SK-N-MC (cell line): Measurements from ENCODE around the gene FNDC10.

ENCODE experiments used
- DNase-seq: peaks from one replicate; pipeline ENCODE4 v3.0.0-alpha.2; 2011; ENCODE audit warnings: low read depth, low spot score
- H3K27ac ChIP-seq: fragments of 200-600 bp; sonication (generic); 2 replicates; pipeline ENCODE4 v1.5.1; 2016; ENCODE audit warnings: mixed run types
- H3K36me3 ChIP-seq: fragments of 200-600 bp; sonication (generic); 2 replicates; pipeline ENCODE4 v1.6.1; 2017; ENCODE audit warnings: antibody characterized with exemption, low read length, mixed read lengths; ENCODE audit not compliant: insufficient read depth
- H3K4me3 ChIP-seq: fragments of 200-600 bp; sonication (generic); 2 replicates; pipeline ENCODE4 v1.5.1; 2016
- H3K9ac ChIP-seq: fragments of 200-600 bp; sonication (generic); 2 replicates; pipeline ENCODE4 v1.8.0; 2017; ENCODE audit warnings: mixed run types, mixed read lengths; ENCODE audit not compliant: insufficient read length
- H3K9me3 ChIP-seq: fragments of 200-600 bp; sonication (generic); 2 replicates; pipeline ENCODE4 v1.6.1; 2017; ENCODE audit warnings: low read depth, mild to moderate bottlenecking, antibody characterized with exemption, low read length, moderate library complexity, mixed read lengths
- EZH2 ChIP-seq: fragments of 200-600 bp; sonication (generic); IDR thresholded peaks from one replicate; pipeline ENCODE4 v1.6.1; 2017; ENCODE audit warnings: antibody characterized with exemption
- FOXP2 ChIP-seq: optimal IDR thresholded peaks from 2 replicates; pipeline ENCODE3; 2011; ENCODE audit warnings: mild to moderate bottlenecking, moderate library complexity; ENCODE audit not compliant: insufficient read depth; ENCODE audit errors: extremely low read length, control extremely low read depth
- POLR2AphosphoS5 ChIP-seq: IDR thresholded peaks from 2 replicates; pipeline ENCODE4 v1.6.1; 2012; ENCODE audit warnings: mild to moderate bottlenecking, low read depth, low read length, borderline replicate concordance

The FNDC10 gene

DNA sequence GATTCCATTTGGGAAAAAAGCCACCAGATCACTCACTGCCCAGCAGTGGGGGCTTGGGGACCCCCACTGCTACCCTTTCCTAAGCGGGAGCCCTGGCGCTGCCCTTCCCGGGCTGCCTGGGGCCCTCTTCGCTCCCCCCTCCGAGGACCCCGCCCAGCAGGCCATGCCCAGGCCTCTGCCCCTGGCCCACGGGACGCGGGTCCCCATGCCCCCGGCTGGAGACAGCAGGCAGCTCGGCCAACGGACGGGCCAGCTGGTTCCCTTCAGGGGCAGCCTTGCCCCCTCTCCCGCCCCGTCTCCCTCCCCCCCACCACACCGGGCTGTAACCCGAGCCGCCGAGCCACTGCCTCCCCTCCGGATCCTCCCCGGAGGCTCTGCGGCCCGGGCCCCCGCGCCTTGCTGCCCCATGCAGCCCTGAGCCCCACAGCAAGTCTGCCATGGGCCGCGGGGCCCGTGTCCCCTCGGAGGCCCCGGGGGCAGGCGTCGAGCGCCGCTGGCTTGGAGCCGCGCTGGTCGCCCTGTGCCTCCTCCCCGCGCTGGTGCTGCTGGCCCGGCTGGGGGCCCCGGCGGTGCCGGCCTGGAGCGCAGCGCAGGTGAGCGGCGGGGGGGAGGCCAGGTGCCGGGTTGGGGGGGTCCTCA is 32.0 kb upstream of the FNDC10 start, which contains the start of gene MMP23B:
TSS of gene MMP23B (plus strand) at position 392 of the 639 bp plus-strand sequence. CDS start at position 438, 46 bp downstream.
- no peak within 1 kb of the TSS for H3K9ac ChIP-seq
- no peak within 1 kb of the TSS for H3K27ac ChIP-seq
- TF ChIP-seq FOXP2 (no peak), EZH2 (no peak), POLR2AphosphoS5 (no peak)
- H3K9me3 ChIP-seq: no peaks in the 10 kb centered on the region
- H3K36me3 ChIP-seq: peaks cover 4% of the 10 kb centered on the region; the same call in 1 of the 2 replicates
- no peak within 1 kb of the TSS for H3K4me3 ChIP-seq
- no peak for DNase-seq

DNA sequence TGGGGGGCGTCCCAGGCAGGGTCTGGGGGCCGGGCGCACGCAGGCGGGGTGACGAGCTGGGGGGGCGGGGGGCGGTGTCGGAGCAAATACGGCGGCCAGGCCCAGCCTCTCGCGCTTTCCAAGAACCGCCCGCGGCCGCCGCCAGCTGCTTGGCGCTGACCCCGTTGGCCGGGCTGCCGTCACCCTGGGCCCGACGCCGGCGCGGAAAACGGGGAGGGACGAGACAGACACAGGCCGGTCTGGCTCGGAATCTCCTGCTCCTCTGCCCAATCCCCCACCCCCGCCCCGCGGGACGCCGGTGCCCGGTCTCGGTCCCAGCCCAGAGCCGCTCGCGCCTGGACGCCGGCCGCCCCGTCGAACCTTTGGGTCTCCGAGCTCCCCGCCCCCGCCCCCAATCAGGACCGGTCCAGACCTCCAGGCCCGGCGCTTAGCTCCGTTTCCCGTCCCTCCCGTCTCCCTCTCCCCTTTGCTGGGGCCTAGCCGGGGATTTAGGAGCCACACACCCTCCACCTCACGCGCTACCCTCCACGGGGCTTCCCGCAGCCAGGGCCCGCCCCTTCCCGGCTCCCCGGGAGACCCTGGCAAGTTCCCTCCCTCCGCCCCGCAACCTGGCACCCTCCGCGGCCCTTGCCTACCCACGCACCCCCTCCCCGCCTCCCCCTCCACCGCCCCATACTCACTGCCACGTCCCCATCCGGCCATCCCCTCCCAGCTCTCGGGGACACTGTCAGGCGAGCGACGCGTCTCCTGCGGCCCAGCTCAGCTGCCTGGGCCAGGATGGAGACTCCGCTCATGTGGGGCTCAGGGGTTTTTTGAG is 31.2 kb upstream of the FNDC10 start:
- Histone ChIP-seq H3K36me3 (no peaks in the 10 kb centered on the region), H3K9ac (no peak overlapping the region), H3K9me3 (no peaks in the 10 kb centered on the region), H3K4me3 (no peak overlapping the region), H3K27ac (no peak overlapping the region)
- no peak for DNase-seq
- no peak for TF ChIP-seq FOXP2
- TF ChIP-seq POLR2AphosphoS5: no peak
- TF ChIP-seq EZH2: no peak

DNA sequence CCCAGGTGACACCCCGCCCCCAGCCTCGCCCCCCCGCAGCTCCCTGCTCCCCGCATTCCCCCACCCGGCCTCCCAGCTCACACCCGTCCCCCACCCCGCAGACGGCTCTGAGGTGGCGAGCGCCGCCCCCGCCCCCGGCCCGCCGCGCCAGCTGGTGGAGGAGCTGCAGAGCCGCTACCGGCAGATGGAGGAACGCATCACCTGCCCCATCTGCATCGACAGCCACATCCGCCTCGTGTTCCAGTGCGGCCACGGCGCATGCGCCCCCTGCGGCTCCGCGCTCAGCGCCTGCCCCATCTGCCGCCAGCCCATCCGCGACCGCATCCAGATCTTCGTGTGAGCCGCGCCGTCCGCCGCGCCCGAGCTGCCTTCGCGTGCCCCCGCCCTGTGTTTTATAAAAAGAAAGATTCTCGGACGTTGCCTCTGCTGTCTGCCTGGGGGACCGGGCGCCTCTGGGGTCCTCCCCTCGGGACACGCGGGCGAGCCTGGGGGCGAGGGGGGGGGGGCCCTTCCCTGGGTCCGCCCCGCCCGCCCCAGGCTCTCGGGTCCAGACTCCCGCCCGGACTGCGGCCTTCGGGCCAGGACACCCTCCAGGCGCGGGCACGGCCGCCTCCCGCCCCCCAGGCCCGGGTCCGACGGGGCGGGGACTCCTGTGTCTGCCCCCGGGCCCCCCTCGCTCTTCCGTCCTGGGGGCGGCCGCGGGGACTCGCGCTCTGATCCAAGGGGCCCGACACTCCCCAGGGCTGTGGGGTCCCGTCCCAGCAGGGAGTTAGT is 30.4 kb upstream of the FNDC10 start:
- Histone ChIP-seq H3K9me3 (no peaks in the 10 kb centered on the region), H3K27ac (no peak overlapping the region), H3K36me3 (no peaks in the 10 kb centered on the region), H3K9ac (no peak overlapping the region), H3K4me3 (no peak overlapping the region)
- no peak for DNase-seq
- no peak for TF ChIP-seq FOXP2
- no peak for TF ChIP-seq EZH2

DNA sequence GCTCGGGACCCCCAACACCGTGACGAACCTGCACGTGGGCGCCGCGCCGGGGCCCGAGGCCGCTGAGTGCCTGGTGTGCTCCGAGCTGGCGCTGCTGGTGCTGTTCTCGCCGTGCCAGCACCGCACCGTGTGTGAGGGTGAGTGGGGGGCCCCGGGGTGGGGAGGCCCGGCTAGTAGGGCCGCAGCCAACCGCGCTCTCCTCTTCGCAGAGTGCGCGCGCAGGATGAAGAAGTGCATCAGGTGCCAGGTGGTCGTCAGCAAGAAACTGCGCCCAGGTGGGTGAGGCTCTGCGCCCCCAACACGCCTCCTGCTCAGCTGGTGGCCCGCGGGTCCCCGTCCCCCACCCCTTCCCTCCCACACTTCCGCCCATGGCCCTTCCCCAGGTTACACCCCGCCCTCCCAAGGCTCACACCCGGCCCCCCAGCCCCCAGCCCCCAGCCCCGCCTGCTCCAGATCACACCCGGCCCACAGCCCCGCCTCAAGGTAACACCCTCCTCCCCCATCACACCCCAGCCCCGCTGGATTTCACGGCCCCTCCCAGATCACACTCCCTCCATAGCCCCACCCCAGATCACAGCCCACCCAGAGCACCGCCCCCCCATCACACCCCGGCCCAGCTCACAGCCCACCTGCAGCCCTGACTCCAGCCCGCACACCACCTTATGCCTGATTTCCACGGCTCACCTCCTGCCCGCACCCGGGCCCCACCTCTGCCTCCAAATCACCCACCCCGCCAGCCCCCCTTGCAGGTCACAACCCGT is 29.7 kb upstream of the FNDC10 start:
- TF ChIP-seq POLR2AphosphoS5 (no peak), FOXP2 (no peak), EZH2 (no peak)

DNA sequence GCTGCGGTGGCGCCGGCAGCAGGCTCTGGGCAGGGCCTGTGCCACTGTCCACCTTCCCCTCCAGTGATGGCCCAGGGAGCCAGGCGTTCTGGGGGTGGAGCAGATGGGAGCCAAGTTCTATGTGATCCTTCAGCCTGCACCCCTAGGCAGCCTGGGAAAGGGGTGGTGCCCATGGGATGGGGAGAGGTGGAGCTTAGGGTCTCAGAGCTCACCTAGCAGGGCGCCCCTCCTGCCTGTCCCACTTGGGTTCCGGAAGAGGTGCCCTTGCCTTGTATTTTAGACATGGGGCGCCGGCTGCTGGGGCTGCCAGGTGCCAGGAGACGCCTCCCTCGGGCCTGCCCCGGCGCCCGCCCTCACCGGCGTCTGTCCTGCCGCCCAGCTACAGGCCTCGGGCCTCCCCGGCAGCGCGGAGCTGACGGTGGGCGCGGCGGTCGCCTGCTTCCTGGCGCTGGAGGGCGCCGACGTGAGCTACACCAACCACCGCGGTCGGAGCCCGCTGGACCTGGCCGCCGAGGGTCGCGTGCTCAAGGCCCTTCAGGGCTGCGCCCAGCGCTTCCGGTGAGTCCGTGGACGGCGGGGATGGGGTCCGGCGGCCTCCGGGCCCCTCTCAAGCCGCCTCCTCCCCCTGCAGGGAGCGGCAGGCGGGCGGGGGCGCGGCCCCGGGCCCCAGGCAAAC is 29.0 kb upstream of the FNDC10 start:
- H3K4me3 ChIP-seq: no peak overlapping the region
- H3K9me3 ChIP-seq: no peaks in the 10 kb centered on the region
- H3K36me3 ChIP-seq: no peaks in the 10 kb centered on the region
- H3K9ac ChIP-seq: no peak overlapping the region
- no peak overlapping the region for H3K27ac ChIP-seq
- TF ChIP-seq FOXP2: no peak
- TF ChIP-seq POLR2AphosphoS5: no peak
- no peak for TF ChIP-seq EZH2
- no peak for DNase-seq

More for the DNA sequence above, 29.7 kb upstream of the FNDC10 start:
- no peak overlapping the region for H3K4me3 ChIP-seq
- no peaks in the 10 kb centered on the region for H3K36me3 ChIP-seq
- no peak overlapping the region for H3K27ac ChIP-seq
- no peaks in the 10 kb centered on the region for H3K9me3 ChIP-seq
- no peak for DNase-seq
- no peak overlapping the region for H3K9ac ChIP-seq

DNA sequence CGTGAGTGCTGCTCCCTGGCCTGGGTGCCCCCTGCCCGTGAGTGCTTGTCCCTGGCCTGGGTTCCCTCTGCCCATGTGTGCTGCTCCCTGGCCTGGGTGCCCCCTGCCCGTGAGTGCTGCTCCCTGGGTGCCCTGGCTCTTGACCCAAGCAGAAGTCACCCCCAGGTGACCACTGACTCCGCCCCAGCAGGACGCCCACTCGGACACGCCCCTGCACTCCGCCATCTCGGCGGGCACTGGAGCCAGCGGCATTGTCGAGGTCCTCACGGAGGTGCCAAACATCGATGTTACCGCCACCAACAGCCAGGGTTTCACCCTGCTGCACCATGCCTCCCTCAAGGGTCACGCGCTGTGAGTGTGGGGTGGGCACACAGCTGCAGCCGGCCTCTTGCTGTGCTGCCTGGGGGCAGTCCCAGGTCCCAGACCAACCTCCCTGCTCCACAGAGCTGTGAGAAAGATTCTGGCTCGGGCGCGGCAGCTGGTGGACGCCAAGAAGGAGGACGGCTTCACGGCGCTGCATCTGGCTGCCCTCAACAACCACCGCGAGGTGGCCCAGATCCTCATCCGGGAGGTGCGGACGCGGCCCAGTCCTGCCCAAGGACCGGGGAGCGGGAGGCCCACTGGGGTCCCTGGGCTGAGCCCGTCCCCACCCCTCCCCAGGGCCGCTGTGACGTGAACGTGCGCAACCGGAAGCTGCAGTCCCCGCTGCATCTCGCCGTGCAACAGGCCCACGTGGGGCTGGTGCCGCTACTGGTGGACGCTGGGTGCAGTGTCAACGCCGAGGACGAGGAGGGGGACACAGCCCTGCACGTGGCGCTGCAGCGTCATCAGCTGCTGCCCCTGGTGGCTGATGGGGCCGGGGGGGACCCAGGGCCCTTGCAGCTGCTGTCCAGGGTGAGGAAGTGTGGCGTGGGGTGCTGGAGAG is 28.2 kb upstream of the FNDC10 start:
- no peak for DNase-seq
- H3K4me3 ChIP-seq: no peak overlapping the region
- H3K9me3 ChIP-seq: no peaks in the 10 kb centered on the region
- TF ChIP-seq EZH2: no peak
- no peak for TF ChIP-seq FOXP2
- no peak for TF ChIP-seq POLR2AphosphoS5
- no peak overlapping the region for H3K27ac ChIP-seq
- H3K36me3 ChIP-seq: no peaks in the 10 kb centered on the region
- H3K9ac ChIP-seq: no peak overlapping the region
